ENCODE measurements around the gene CKB.

Gene CKB

GRCh38 chr14:103488071-103488470, 34.6 kb downstream of the CKB start:
- DNase-seq (ENCODE audit: low read depth, low spot score), result no peak

- DNase-seq (ENCODE audit: low read depth, low spot score), result no peak
Observed at GRCh38 chr14:103485504-103485903, 37.1 kb downstream of the CKB start.

- DNase-seq (ENCODE audit: low read depth, low spot score), result no peak
Observed at GRCh38 chr14:103483600-103483999, 39.0 kb downstream of the CKB start.

GRCh38 chr14:103480595-103480994, 42.0 kb downstream of the CKB start:
- no peak for DNase-seq (ENCODE audit: low read depth, low spot score)

GRCh38 chr14:103476631-103477030, 46.0 kb downstream of the CKB start:
- DNase-seq (ENCODE audit: low read depth, low spot score), result no peak

- no peak for DNase-seq (ENCODE audit: low read depth, low spot score)
Observed at GRCh38 chr14:103476065-103476464, 46.6 kb downstream of the CKB start.

GRCh38 chr14:103474893-103475292, 47.7 kb downstream of the CKB start:
- DNase-seq (ENCODE audit: low read depth, low spot score), result no peak

GRCh38 chr14:103472939-103473338, 49.7 kb downstream of the CKB start:
- DNase-seq (ENCODE audit: low read depth, low spot score), result no peak
